ENCODE results near the gene FGF6.

FGF6 gene

GRCh38 chr12:4432878-4433744 lies 12.5 kb downstream of the FGF6 start:
- no peaks in the 10 kb centered on the region for H3K27me3 ChIP-seq (ENCODE audit: control insufficient read depth, insufficient read depth, low read length)
- H3K4me1 ChIP-seq (ENCODE audit: control insufficient read depth, low read depth, low read length): no peaks in the 10 kb centered on the region
- H3K36me3 ChIP-seq (ENCODE audit: control insufficient read depth, low read depth, low read length): no peaks in the 10 kb centered on the region
- no peaks in the 10 kb centered on the region for H3K9me3 ChIP-seq (ENCODE audit: control insufficient read depth, low read depth, low read length)
- H3K9ac ChIP-seq (ENCODE audit: low read length): no peak overlapping the region
- H3K27ac ChIP-seq (ENCODE audit: low read length): no peak overlapping the region
- no peak overlapping the region for H3K4me3 ChIP-seq (ENCODE audit: low read length)

GRCh38 chr12:4431866-4432265 lies 13.7 kb downstream of the FGF6 start:
- Histone ChIP-seq H3K4me1 (ENCODE audit: control insufficient read depth, low read depth, low read length) (no peaks in the 10 kb centered on the region), H3K27me3 (ENCODE audit: control insufficient read depth, insufficient read depth, low read length) (no peaks in the 10 kb centered on the region), H3K4me3 (ENCODE audit: low read length) (no peak overlapping the region), H3K9me3 (ENCODE audit: control insufficient read depth, low read depth, low read length) (no peaks in the 10 kb centered on the region), H3K27ac (ENCODE audit: low read length) (no peak overlapping the region), H3K9ac (ENCODE audit: low read length) (no peak overlapping the region), H3K36me3 (ENCODE audit: control insufficient read depth, low read depth, low read length) (no peaks in the 10 kb centered on the region)

DNA sequence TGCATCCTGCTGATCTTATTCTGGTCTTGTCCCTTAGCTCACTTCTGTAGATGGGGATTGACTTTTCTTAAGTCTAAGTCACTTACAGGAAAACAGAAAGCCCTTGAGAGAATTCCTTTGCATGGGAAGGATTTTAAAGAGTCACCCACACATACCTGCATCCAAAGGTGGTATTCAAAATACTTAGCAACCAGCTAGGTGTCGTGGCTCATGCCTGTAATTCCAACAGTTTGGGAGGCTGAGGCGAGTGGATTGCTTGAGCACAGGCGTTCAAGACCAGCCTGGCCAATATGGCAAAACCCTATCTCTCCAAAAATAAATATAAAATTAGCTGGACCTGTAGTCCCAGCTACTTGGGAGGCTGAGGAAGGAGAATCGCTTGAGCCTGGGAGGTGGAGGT lies 14.2 kb downstream of the FGF6 start:
- no peak overlapping the region for H3K27ac ChIP-seq (ENCODE audit: low read length)
- H3K4me3 ChIP-seq (ENCODE audit: low read length): no peak overlapping the region
- H3K4me1 ChIP-seq (ENCODE audit: control insufficient read depth, low read depth, low read length): no peaks in the 10 kb centered on the region
- no peaks in the 10 kb centered on the region for H3K9me3 ChIP-seq (ENCODE audit: control insufficient read depth, low read depth, low read length)
- no peaks in the 10 kb centered on the region for H3K36me3 ChIP-seq (ENCODE audit: control insufficient read depth, low read depth, low read length)
- no peaks in the 10 kb centered on the region for H3K27me3 ChIP-seq (ENCODE audit: control insufficient read depth, insufficient read depth, low read length)
- no peak overlapping the region for H3K9ac ChIP-seq (ENCODE audit: low read length)

DNA sequence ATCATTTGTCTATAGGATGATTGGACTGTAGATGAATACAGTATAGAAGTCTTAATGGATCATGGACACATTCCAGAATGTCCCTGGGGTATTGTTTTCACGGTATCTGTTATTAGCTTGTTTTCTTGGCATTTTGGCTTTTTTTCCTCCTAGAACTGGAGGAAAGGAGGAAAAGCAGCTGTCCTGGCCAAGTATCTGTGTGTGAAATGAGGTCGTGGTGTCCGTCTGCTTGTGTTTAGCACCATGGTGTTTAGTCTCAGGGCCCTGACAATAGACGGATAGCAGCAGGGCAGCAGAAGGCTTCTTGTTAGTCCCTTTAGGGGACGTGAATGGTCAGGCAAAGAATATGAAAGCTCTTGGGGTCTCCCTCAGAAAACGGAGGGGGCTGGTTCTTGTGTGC lies 21.2 kb downstream of the FGF6 start:
- H3K36me3 ChIP-seq (ENCODE audit: control insufficient read depth, low read depth, low read length): no peaks in the 10 kb centered on the region
- no peaks in the 10 kb centered on the region for H3K27me3 ChIP-seq (ENCODE audit: control insufficient read depth, insufficient read depth, low read length)
- no peak overlapping the region for H3K27ac ChIP-seq (ENCODE audit: low read length)
- H3K9ac ChIP-seq (ENCODE audit: low read length): no peak overlapping the region
- H3K9me3 ChIP-seq (ENCODE audit: control insufficient read depth, low read depth, low read length): no peaks in the 10 kb centered on the region
- H3K4me3 ChIP-seq (ENCODE audit: low read length): no peak overlapping the region
- H3K4me1 ChIP-seq (ENCODE audit: control insufficient read depth, low read depth, low read length): no peaks in the 10 kb centered on the region

DNA sequence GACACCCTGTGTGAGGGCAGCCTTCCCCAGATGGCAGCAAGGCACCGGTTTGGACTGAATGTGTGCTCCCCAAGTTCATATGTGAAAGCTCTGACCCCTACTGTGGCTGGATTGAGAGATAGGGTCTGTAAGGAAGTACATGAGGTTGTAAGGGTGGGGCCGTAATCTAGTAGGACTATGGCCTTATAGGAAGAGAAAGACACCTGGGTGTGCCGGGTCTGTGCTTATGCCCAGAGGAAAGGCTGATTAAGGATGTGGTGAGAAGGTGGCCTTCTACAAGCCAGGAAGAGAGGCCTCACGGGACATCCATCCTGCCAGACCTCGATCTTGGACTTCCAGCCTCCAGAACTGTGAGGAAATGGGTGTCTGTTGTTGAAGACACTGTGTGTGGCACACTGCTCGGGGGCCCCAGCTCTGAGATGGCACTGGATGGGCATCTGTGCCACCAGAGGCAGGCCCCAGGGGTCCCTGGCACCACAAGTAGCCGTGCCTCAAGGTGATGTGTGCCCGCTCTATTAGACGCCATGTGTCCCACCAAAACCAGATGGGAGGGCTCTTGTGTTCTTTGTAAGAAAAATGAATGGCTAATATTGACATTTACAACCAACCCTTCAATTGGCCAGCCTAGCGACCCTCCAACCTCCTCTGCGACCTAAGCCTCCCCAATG lies 22.0 kb downstream of the FGF6 start:
- Histone ChIP-seq H3K9ac (ENCODE audit: low read length) (no peak overlapping the region), H3K27ac (ENCODE audit: low read length) (no peak overlapping the region), H3K27me3 (ENCODE audit: control insufficient read depth, insufficient read depth, low read length) (no peaks in the 10 kb centered on the region), H3K9me3 (ENCODE audit: control insufficient read depth, low read depth, low read length) (no peaks in the 10 kb centered on the region), H3K36me3 (ENCODE audit: control insufficient read depth, low read depth, low read length) (no peaks in the 10 kb centered on the region), H3K4me1 (ENCODE audit: control insufficient read depth, low read depth, low read length) (no peaks in the 10 kb centered on the region), H3K4me3 (ENCODE audit: low read length) (no peak overlapping the region)

- Histone ChIP-seq H3K9me3 (ENCODE audit: control insufficient read depth, low read depth, low read length) (no peaks in the 10 kb centered on the region), H3K36me3 (ENCODE audit: control insufficient read depth, low read depth, low read length) (no peaks in the 10 kb centered on the region), H3K27ac (ENCODE audit: low read length) (no peak overlapping the region), H3K4me1 (ENCODE audit: control insufficient read depth, low read depth, low read length) (no peaks in the 10 kb centered on the region), H3K9ac (ENCODE audit: low read length) (no peak overlapping the region), H3K27me3 (ENCODE audit: control insufficient read depth, insufficient read depth, low read length) (no peaks in the 10 kb centered on the region), H3K4me3 (ENCODE audit: low read length) (no peak overlapping the region)
Observed at GRCh38 chr12:4422985-4423384, 22.6 kb downstream of the FGF6 start.

GRCh38 chr12:4421590-4422031 lies 24.0 kb downstream of the FGF6 start:
- no peak overlapping the region for H3K9ac ChIP-seq (ENCODE audit: low read length)
- no peaks in the 10 kb centered on the region for H3K4me1 ChIP-seq (ENCODE audit: control insufficient read depth, low read depth, low read length)
- H3K36me3 ChIP-seq (ENCODE audit: control insufficient read depth, low read depth, low read length): no peaks in the 10 kb centered on the region
- H3K27me3 ChIP-seq (ENCODE audit: control insufficient read depth, insufficient read depth, low read length): no peaks in the 10 kb centered on the region
- no peak overlapping the region for H3K27ac ChIP-seq (ENCODE audit: low read length)
- no peaks in the 10 kb centered on the region for H3K9me3 ChIP-seq (ENCODE audit: control insufficient read depth, low read depth, low read length)
- no peak overlapping the region for H3K4me3 ChIP-seq (ENCODE audit: low read length)

DNA sequence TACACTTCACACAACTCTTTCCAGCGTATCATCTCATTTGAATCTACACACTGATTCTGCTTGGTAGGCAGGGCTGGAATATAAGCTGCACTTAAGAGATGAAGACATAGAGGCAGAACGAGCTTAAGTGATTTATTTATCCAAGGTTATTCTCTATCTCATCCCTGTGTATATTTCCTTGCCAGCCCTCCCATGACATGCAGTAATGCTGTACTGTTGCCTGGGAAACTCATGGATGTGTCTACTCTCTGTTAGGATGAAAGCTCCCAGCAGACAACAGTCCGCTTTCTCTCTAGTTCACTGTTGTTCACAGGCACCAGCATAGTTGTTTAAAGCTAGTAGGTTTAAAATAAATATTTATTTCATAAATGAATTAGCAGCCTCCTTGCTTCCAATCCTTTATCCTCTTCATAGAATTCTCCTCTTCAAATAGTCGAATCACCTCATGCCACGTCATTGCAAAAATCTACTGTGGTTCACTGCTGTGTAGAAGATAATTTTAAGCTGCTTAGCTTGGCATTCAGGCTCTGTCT lies 25.4 kb downstream of the FGF6 start:
- Histone ChIP-seq H3K27ac (ENCODE audit: low read length) (no peak overlapping the region), H3K36me3 (ENCODE audit: control insufficient read depth, low read depth, low read length) (no peaks in the 10 kb centered on the region), H3K9ac (ENCODE audit: low read length) (no peak overlapping the region), H3K27me3 (ENCODE audit: control insufficient read depth, insufficient read depth, low read length) (no peaks in the 10 kb centered on the region), H3K9me3 (ENCODE audit: control insufficient read depth, low read depth, low read length) (no peaks in the 10 kb centered on the region), H3K4me1 (ENCODE audit: control insufficient read depth, low read depth, low read length) (no peaks in the 10 kb centered on the region), H3K4me3 (ENCODE audit: low read length) (no peak overlapping the region)

- Histone ChIP-seq H3K27ac (ENCODE audit: low read length) (no peak overlapping the region), H3K27me3 (ENCODE audit: control insufficient read depth, insufficient read depth, low read length) (no peaks in the 10 kb centered on the region), H3K9ac (ENCODE audit: low read length) (no peak overlapping the region), H3K4me3 (ENCODE audit: low read length) (no peak overlapping the region), H3K36me3 (ENCODE audit: control insufficient read depth, low read depth, low read length) (no peaks in the 10 kb centered on the region), H3K9me3 (ENCODE audit: control insufficient read depth, low read depth, low read length) (no peaks in the 10 kb centered on the region), H3K4me1 (ENCODE audit: control insufficient read depth, low read depth, low read length) (no peaks in the 10 kb centered on the region)
Observed at GRCh38 chr12:4418913-4419312, 26.7 kb downstream of the FGF6 start.

- H3K27ac ChIP-seq (ENCODE audit: low read length): no peak overlapping the region
- H3K4me1 ChIP-seq (ENCODE audit: control insufficient read depth, low read depth, low read length): no peaks in the 10 kb centered on the region
- no peak overlapping the region for H3K4me3 ChIP-seq (ENCODE audit: low read length)
- H3K9me3 ChIP-seq (ENCODE audit: control insufficient read depth, low read depth, low read length): no peaks in the 10 kb centered on the region
- H3K27me3 ChIP-seq (ENCODE audit: control insufficient read depth, insufficient read depth, low read length): no peaks in the 10 kb centered on the region
- no peaks in the 10 kb centered on the region for H3K36me3 ChIP-seq (ENCODE audit: control insufficient read depth, low read depth, low read length)
- no peak overlapping the region for H3K9ac ChIP-seq (ENCODE audit: low read length)
Observed at GRCh38 chr12:4417936-4418335, 27.7 kb downstream of the FGF6 start.

GRCh38 chr12:4417455-4417854 lies 28.2 kb downstream of the FGF6 start:
- no peaks in the 10 kb centered on the region for H3K36me3 ChIP-seq (ENCODE audit: control insufficient read depth, low read depth, low read length)
- no peak overlapping the region for H3K4me3 ChIP-seq (ENCODE audit: low read length)
- H3K9ac ChIP-seq (ENCODE audit: low read length): no peak overlapping the region
- no peak overlapping the region for H3K27ac ChIP-seq (ENCODE audit: low read length)
- H3K27me3 ChIP-seq (ENCODE audit: control insufficient read depth, insufficient read depth, low read length): no peaks in the 10 kb centered on the region
- H3K4me1 ChIP-seq (ENCODE audit: control insufficient read depth, low read depth, low read length): no peaks in the 10 kb centered on the region
- H3K9me3 ChIP-seq (ENCODE audit: control insufficient read depth, low read depth, low read length): no peaks in the 10 kb centered on the region

All from iPS-18a (cell line).